Measurements from ENCODE around the gene DAAM2.

The DAAM2 gene

DNA sequence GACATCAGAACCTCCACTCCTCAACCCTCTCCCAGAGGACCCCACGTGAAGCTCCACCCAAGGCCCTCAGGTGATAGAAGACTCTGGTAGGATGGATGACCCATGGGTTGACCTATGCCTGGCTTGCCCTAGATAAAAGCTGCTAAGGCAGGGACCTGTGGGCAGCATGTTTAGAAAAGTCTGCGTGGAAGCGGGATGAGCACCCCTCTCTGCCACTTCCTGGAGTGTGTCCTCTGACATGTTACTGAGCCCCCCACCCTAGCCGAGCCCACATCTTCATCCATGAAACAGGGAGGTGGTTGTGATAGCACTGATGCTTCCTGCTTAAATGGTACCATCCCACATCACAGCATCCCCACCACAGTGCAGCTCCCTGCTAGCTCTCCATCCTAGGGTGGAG is 120.3 kb downstream of the DAAM2 start:
- TF ChIP-seq, protein P1, sequence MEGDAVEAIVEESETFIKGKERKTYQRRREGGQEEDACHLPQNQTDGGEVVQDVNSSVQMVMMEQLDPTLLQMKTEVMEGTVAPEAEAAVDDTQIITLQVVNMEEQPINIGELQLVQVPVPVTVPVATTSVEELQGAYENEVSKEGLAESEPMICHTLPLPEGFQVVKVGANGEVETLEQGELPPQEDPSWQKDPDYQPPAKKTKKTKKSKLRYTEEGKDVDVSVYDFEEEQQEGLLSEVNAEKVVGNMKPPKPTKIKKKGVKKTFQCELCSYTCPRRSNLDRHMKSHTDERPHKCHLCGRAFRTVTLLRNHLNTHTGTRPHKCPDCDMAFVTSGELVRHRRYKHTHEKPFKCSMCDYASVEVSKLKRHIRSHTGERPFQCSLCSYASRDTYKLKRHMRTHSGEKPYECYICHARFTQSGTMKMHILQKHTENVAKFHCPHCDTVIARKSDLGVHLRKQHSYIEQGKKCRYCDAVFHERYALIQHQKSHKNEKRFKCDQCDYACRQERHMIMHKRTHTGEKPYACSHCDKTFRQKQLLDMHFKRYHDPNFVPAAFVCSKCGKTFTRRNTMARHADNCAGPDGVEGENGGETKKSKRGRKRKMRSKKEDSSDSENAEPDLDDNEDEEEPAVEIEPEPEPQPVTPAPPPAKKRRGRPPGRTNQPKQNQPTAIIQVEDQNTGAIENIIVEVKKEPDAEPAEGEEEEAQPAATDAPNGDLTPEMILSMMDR (IDR thresholded peaks at IDR 0.05; ENCODE audit: unreplicated experiment in 3 of 3): no peak
- no peak overlapping the region for H3K4me3 Mint-ChIP-seq
- H3K27ac Mint-ChIP-seq: no peak overlapping the region
- no peaks in the 10 kb centered on the region for H3K4me1 Mint-ChIP-seq
- H3K27me3 Mint-ChIP-seq (ENCODE audit: low read depth): no peaks in the 10 kb centered on the region
- no peaks in the 10 kb centered on the region for H3K9me3 Mint-ChIP-seq
- peaks cover 8% of the 10 kb centered on the region for H3K36me3 Mint-ChIP-seq (ENCODE audit: low read depth)

DNA sequence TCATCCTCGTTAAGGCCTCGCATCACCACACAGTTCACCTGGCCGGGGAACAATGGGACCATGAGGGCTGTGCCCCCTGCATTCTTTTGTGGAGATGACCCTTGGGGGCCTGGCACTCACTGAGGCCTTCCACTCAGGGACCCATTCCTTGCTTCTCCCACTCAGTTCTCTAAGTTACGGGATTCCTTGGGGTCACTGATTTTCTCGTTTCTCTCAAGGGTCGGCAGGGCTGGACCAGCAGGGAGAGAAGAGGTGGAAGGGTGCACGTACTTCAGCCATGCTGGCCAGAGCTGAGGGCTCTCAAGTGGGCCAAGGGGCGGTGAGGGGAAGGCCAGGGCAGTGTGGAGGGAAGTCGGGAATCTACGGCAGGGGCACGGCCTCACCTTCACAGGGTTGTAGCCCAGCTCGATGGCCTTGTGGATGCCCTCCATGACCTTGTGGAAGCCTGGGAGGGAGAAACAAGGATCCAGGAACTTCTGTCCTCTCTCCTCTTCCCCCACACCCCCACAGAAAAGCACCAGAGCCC is 121.3 kb downstream of the DAAM2 start:
- TF ChIP-seq, protein P1 (IDR thresholded peaks at IDR 0.05; ENCODE audit: unreplicated experiment in 3 of 3): no peak
- peaks cover 7% of the 10 kb centered on the region for H3K36me3 Mint-ChIP-seq (ENCODE audit: low read depth)
- no peaks in the 10 kb centered on the region for H3K27me3 Mint-ChIP-seq (ENCODE audit: low read depth)
- H3K4me3 Mint-ChIP-seq: no peak overlapping the region
- H3K4me1 Mint-ChIP-seq: no peaks in the 10 kb centered on the region
- H3K9me3 Mint-ChIP-seq: no peaks in the 10 kb centered on the region
- H3K27ac Mint-ChIP-seq: no peak overlapping the region

DNA sequence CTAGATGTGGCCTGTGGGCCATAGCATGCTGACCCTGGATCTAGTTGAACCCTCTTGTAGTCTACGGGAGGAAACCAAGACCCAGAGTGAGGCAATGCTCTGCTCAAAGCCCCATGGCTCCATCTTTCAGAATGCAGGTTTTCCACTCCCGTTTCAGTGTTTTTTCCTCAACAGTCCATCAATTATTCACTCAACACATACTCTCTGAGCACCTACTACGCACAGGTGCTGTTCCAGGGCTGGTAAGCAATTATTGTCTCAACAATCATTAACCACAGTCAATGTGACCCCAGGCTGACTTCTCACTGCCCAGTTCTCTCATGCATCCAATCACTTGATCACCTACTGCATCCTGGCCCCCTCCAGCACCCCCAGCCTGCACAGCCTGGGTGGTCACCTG is 122.1 kb downstream of the DAAM2 start:
- Mint-ChIP-seq H3K27me3 (ENCODE audit: low read depth) (no peaks in the 10 kb centered on the region), H3K4me3 (no peak overlapping the region), H3K27ac (no peak overlapping the region), H3K4me1 (no peaks in the 10 kb centered on the region), H3K9me3 (no peaks in the 10 kb centered on the region), H3K36me3 (ENCODE audit: low read depth) (peaks cover 7% of the 10 kb centered on the region)
- TF ChIP-seq, protein P1 (IDR thresholded peaks at IDR 0.05; ENCODE audit: unreplicated experiment in 3 of 3): no peak

DNA sequence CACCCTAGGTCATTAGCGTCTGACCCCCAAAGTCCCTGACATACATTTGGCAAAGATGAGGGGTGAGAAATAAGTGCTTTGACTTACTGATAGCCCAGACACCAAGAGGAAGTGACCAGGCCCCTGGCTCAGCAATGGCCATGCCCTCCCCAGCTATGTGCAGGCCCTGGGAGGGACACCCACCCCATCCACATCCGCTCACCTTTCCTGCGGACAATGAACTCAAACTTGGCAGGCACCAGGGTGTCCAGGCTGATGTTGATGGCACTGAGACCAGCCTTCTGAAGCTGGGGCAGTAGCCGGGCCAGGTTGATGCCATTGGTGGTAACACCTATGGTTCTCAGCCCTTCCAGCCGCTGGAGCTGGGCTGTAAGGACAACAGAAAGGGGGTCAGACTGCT is 123.7 kb downstream of the DAAM2 start:
- TF ChIP-seq, protein P1 (IDR thresholded peaks at IDR 0.05; ENCODE audit: unreplicated experiment in 3 of 3): no peak
- Mint-ChIP-seq H3K36me3 (ENCODE audit: low read depth) (peaks cover 13% of the 10 kb centered on the region), H3K4me3 (no peak overlapping the region), H3K9me3 (no peaks in the 10 kb centered on the region), H3K4me1 (no peaks in the 10 kb centered on the region), H3K27me3 (ENCODE audit: low read depth) (no peaks in the 10 kb centered on the region), H3K27ac (no peak overlapping the region)

DNA sequence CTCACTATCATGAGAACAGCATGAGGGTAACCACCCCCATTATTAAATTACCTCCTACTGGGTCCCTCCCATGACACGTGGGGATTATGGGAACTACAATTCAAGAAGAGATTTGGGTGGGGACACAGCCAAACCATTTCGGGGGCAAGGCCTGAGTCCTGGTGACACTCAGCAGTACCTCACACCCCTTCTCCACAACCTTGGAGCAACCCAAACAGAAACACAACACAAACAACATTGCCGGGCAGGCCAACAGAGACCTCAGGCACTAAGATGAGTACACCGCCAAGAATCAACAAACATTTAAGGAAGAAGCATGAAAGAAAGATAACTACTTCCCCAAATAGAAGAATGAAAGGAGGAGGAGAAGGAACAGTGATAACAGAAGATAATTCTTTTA is 125.2 kb downstream of the DAAM2 start:
- Mint-ChIP-seq H3K36me3 (ENCODE audit: low read depth) (peaks cover 13% of the 10 kb centered on the region), H3K27me3 (ENCODE audit: low read depth) (no peaks in the 10 kb centered on the region), H3K27ac (no peak overlapping the region), H3K4me1 (no peaks in the 10 kb centered on the region), H3K9me3 (no peaks in the 10 kb centered on the region), H3K4me3 (no peak overlapping the region)
- TF ChIP-seq, protein P1 (IDR thresholded peaks at IDR 0.05; ENCODE audit: unreplicated experiment in 3 of 3): no peak

DNA sequence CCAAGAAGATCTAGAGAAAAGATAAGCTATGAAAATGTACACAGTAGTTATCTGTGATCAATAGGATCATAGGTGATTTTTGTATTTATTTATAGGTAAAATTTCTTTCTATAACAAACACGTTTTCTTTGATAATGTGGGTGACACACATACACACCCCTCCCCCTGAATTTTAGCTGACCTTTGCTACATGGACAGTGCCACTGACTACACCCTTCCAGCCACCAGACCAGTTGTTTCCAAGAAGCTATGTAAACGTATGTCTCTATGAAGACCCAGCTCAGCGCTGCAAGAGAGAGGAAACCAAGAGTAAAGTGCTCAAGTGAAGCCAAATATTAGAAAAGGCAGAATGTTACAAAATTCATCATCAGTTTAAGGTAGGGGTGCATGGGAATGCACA is 125.8 kb downstream of the DAAM2 start:
- Mint-ChIP-seq H3K4me3 (no peak overlapping the region), H3K27me3 (ENCODE audit: low read depth) (no peaks in the 10 kb centered on the region), H3K27ac (no peak overlapping the region), H3K4me1 (no peaks in the 10 kb centered on the region), H3K9me3 (no peaks in the 10 kb centered on the region), H3K36me3 (ENCODE audit: low read depth) (peaks cover 13% of the 10 kb centered on the region)
- TF ChIP-seq, protein P1 (IDR thresholded peaks at IDR 0.05; ENCODE audit: unreplicated experiment in 3 of 3): no peak

Data from nephron (organoid).